CD14-positive monocyte (primary cell): ENCODE measurements around the gene TOLLIP. TPM values are rescaled to one million over a fixed set of nuclear protein-coding genes. Genes with fewer than 3 reads are reported as not detected.

Source experiments
- DNase-seq, 3 donors: peaks; one replicate each; pipeline ENCODE4 v3.0.0-alpha.2; 2011 to 2022
- H2AFZ ChIP-seq: 2 replicates; pipeline ENCODE4 v1.6.0; 2012; ENCODE audit warnings: mild to moderate bottlenecking, low read depth, low read length, inconsistent platforms; ENCODE audit not compliant: insufficient read depth, poor library complexity, severe bottlenecking
- H3K27ac ChIP-seq, 2 donors: 1 replicate in 1 of 2; 2 replicates in 1 of 2; pipeline ENCODE4 v1.5.1; 2012 to 2013; ENCODE audit warnings: low read length in 2 of 2, control low read depth in 1 of 2, inconsistent platforms in 1 of 2, low read depth in 1 of 2, mild to moderate bottlenecking in 1 of 2
- H3K27me3 ChIP-seq, 2 donors: one replicate each; pipeline versions ENCODE4 v1.6.0 to v1.6.1; 2011 to 2013; ENCODE audit warnings: low read length in 2 of 2; ENCODE audit not compliant: control insufficient read depth in 2 of 2, insufficient read depth in 2 of 2
- H3K36me3 ChIP-seq, 2 donors: replicated peaks in 1 of 2; 1 replicate in 1 of 2; 2 replicates in 1 of 2; pipeline versions ENCODE4 v1.5.1 to v1.6.1; 2012 to 2013; ENCODE audit warnings: low read length in 2 of 2, control low read depth in 1 of 2, inconsistent platforms in 1 of 2, mild to moderate bottlenecking in 1 of 2; ENCODE audit not compliant: insufficient read depth in 2 of 2, control insufficient read depth in 1 of 2
- H3K4me1 ChIP-seq, 2 donors: 1 replicate in 1 of 2; 2 replicates in 1 of 2; pipeline versions ENCODE4 v1.5.1 to v1.6.1; 2012 to 2013; ENCODE audit warnings: low read length in 2 of 2, control low read depth in 1 of 2, inconsistent platforms in 1 of 2, mild to moderate bottlenecking in 1 of 2, moderate library complexity in 1 of 2; ENCODE audit not compliant: insufficient read depth in 2 of 2, control insufficient read depth in 1 of 2
- H3K4me2 ChIP-seq: replicated peaks from 2 replicates; pipeline ENCODE3; 2012; ENCODE audit warnings: low read length, moderate library complexity, mild to moderate bottlenecking; ENCODE audit not compliant: poor library complexity, severe bottlenecking; ENCODE audit errors: extremely low read depth
- H3K4me3 ChIP-seq, 3 experiments: fragments of 200-600 bp in 1 of 3; sonication (generic) in 1 of 3; replicated peaks in 1 of 3; 1 replicate in 2 of 3; 2 replicates in 1 of 3; pipeline ENCODE4 v1.5.1; 2011 to 2013; ENCODE audit warnings: low read length in 3 of 3, mild to moderate bottlenecking in 3 of 3, control low read depth in 2 of 3, low read depth in 2 of 3, inconsistent platforms in 1 of 3, moderate library complexity in 1 of 3
- H3K79me2 ChIP-seq: 2 replicates; pipeline ENCODE4 v1.6.0; 2012; ENCODE audit warnings: mild to moderate bottlenecking, control low read depth, inconsistent platforms, low read length, moderate library complexity; ENCODE audit not compliant: insufficient read depth
- H3K9ac ChIP-seq: 2 replicates; pipeline ENCODE4 v1.6.0; 2017; ENCODE audit warnings: low read length, mild to moderate bottlenecking; ENCODE audit not compliant: insufficient read depth, poor library complexity, severe bottlenecking
- H3K9me3 ChIP-seq, 2 donors: replicated peaks in 1 of 2; 1 replicate in 1 of 2; 2 replicates in 1 of 2; pipeline versions ENCODE4 v1.5.1 to v1.6.1; 2012 to 2013; ENCODE audit warnings: low read length in 2 of 2, control low read depth in 1 of 2; ENCODE audit not compliant: control insufficient read depth in 1 of 2, insufficient read depth in 1 of 2
- H4K20me1 ChIP-seq: 2 replicates; pipeline ENCODE4 v1.6.0; 2012; ENCODE audit warnings: mild to moderate bottlenecking, low read length, control low read depth, moderate library complexity; ENCODE audit not compliant: insufficient read depth
- H3K27ac Mint-ChIP-seq, 7 donors: one replicate each; pipeline ENCODE4 v1.8.0; 2020; ENCODE audit warnings: mild to moderate bottlenecking in 7 of 7, mixed read lengths in 7 of 7, moderate library complexity in 6 of 7, inconsistent platforms in 2 of 7
- H3K27me3 Mint-ChIP-seq, 3 donors: one replicate each; pipeline ENCODE4 v1.8.0; 2021 to 2022; ENCODE audit warnings: low read depth in 3 of 3, mild to moderate bottlenecking in 3 of 3, mixed read lengths in 3 of 3, moderate library complexity in 3 of 3, inconsistent platforms in 1 of 3
- H3K36me3 Mint-ChIP-seq, 2 donors: one replicate each; pipeline ENCODE4 v1.8.0; 2020; ENCODE audit warnings: mixed read lengths in 2 of 2, inconsistent platforms in 1 of 2, mild to moderate bottlenecking in 1 of 2
- H3K4me1 Mint-ChIP-seq: one replicate; pipeline ENCODE4 v1.8.0; 2020; ENCODE audit warnings: mild to moderate bottlenecking, mixed read lengths
- H3K4me3 Mint-ChIP-seq, 2 donors: one replicate each; pipeline ENCODE4 v1.8.0; 2020; ENCODE audit warnings: mild to moderate bottlenecking in 2 of 2, mixed read lengths in 2 of 2, moderate library complexity in 1 of 2
- H3K9me3 Mint-ChIP-seq, 7 donors: one replicate each; pipeline ENCODE4 v1.8.0; 2020 to 2022; ENCODE audit warnings: mixed read lengths in 7 of 7, mild to moderate bottlenecking in 6 of 7, moderate library complexity in 6 of 7, inconsistent platforms in 2 of 7
- WGBS: methylation state at CpG from one replicate; pipeline ENCODE4 v1.1.5; 2013; ENCODE audit warnings: missing lambda C conversion rate; ENCODE audit not compliant: insufficient coverage; 5-methylcytosine and 5-hydroxymethylcytosine counted together
- intact Hi-C, 2 donors: fragments of 100-400 bp; cut with micrococcal nuclease; formaldehyde crosslinking; loops; one replicate each; pipeline versions ENCODE4 v1.15.0 to v1.15.1; 2023
- polyA plus RNA-seq, 3 donors: library from polyadenylated mRNA; depleted of rRNA in 1 of 3; unstranded in 2 of 3; stranded (reverse) in 1 of 3; fragments of 300-500 nt in 2 of 3; fragments of >200 nt in 1 of 3; fragmentation: Illumina TruSeq in 2 of 3; gene quantifications; 1 replicate in 2 of 3; 2 replicates in 1 of 3; pipeline ENCODE4 v1.2.3, GENCODE V29; 2012 to 2021
- TF ChIP-seq, protein P1 (sequence below): fragments of 200-600 bp; IDR thresholded peaks from one replicate; pipeline ENCODE4 v1.8.0; 2022; ENCODE audit warnings: antibody characterized with exemption, mild to moderate bottlenecking

The TOLLIP gene
- polyA plus RNA-seq, 3 donors, result 67.9 to 72.1 (median 71.7) TPM

GRCh38 chr11:1295591-1295990, 13.8 kb downstream of the TOLLIP start:
- Mint-ChIP-seq H3K27ac (no peak overlapping the region), H3K27me3 (no peaks in the 10 kb centered on the region), H3K4me3 (no peak overlapping the region), H3K36me3 (peaks cover 43 to 69% of the 10 kb centered on the region in 2 donors), H3K9me3 (no peaks in the 10 kb centered on the region), H3K4me1 (peaks cover 25% of the 10 kb centered on the region)
- H4K20me1 ChIP-seq, result peaks cover 96% of the 10 kb centered on the region
- H2AFZ ChIP-seq, result no peak overlapping the region
- peaks cover 15 to 25% of the 10 kb centered on the region in 2 donors for H3K4me1 ChIP-seq
- 98% methylated on average over 21 of the region's 23 CpGs for WGBS
- peaks cover 86% of the 10 kb centered on the region for H3K79me2 ChIP-seq
- H3K4me3 ChIP-seq, result no peak overlapping the region
- no peak overlapping the region for H3K4me2 ChIP-seq
- TF ChIP-seq, protein P1, sequence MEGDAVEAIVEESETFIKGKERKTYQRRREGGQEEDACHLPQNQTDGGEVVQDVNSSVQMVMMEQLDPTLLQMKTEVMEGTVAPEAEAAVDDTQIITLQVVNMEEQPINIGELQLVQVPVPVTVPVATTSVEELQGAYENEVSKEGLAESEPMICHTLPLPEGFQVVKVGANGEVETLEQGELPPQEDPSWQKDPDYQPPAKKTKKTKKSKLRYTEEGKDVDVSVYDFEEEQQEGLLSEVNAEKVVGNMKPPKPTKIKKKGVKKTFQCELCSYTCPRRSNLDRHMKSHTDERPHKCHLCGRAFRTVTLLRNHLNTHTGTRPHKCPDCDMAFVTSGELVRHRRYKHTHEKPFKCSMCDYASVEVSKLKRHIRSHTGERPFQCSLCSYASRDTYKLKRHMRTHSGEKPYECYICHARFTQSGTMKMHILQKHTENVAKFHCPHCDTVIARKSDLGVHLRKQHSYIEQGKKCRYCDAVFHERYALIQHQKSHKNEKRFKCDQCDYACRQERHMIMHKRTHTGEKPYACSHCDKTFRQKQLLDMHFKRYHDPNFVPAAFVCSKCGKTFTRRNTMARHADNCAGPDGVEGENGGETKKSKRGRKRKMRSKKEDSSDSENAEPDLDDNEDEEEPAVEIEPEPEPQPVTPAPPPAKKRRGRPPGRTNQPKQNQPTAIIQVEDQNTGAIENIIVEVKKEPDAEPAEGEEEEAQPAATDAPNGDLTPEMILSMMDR, result no peak
- peaks cover 56 to 67% of the 10 kb centered on the region in 2 donors for H3K36me3 ChIP-seq
- H3K27ac ChIP-seq, result no peak overlapping the region
- H3K9me3 ChIP-seq, result no peaks in the 10 kb centered on the region
- H3K27me3 ChIP-seq, result no peaks in the 10 kb centered on the region
- no peak for DNase-seq
- intact Hi-C loops, result loop anchor here (5.0 to 10.0 kb wide), 2 partner anchors 222 to 279 kb away; partner anchors contain the start of gene DUSP8 (in 1 of the 2)
- no peak overlapping the region for H3K9ac ChIP-seq

GRCh38 chr11:1295086-1295485, 14.3 kb downstream of the TOLLIP start:
- H3K4me1 Mint-ChIP-seq, result peaks cover 20% of the 10 kb centered on the region
- H3K79me2 ChIP-seq, result peaks cover 85% of the 10 kb centered on the region
- no peak overlapping the region for H3K4me2 ChIP-seq
- no peak for DNase-seq
- no peak overlapping the region for H3K4me3 Mint-ChIP-seq
- H4K20me1 ChIP-seq, result peaks cover 96% of the 10 kb centered on the region
- no peak overlapping the region for H3K4me3 ChIP-seq
- peaks cover 15 to 20% of the 10 kb centered on the region in 2 donors for H3K4me1 ChIP-seq
- no peaks in the 10 kb centered on the region for H3K27me3 ChIP-seq
- no peak overlapping the region for H3K27ac ChIP-seq
- no peaks in the 10 kb centered on the region for H3K9me3 ChIP-seq
- H3K27me3 Mint-ChIP-seq, result no peaks in the 10 kb centered on the region
- intact Hi-C loops, result loop anchor here (5.0 to 10.0 kb wide), 2 partner anchors 222 to 280 kb away; partner anchors contain the start of gene DUSP8 (in 1 of the 2)
- H3K27ac Mint-ChIP-seq, result no peak overlapping the region
- no peak overlapping the region for H3K9ac ChIP-seq
- no peaks in the 10 kb centered on the region for H3K9me3 Mint-ChIP-seq
- H3K36me3 Mint-ChIP-seq, result peaks cover 44 to 74% of the 10 kb centered on the region in 2 donors
- H2AFZ ChIP-seq, result no peak overlapping the region
- peaks cover 62 to 72% of the 10 kb centered on the region in 2 donors for H3K36me3 ChIP-seq
- WGBS, result 90% methylated on average over 15 of the region's 22 CpGs
- TF ChIP-seq, protein P1, result no peak
